GM12892 (cell line): ENCODE measurements around the gene STK11.

ENCODE experiments used
- POLR2A ChIP-seq: IDR thresholded peaks from 2 replicates; pipeline ENCODE4 v1.6.1; 2011; ENCODE audit warnings: low read depth, low read length, control low read depth
- POLR2AphosphoS5 ChIP-seq: IDR thresholded peaks from 2 replicates; pipeline ENCODE4 v1.6.1; 2011; ENCODE audit warnings: low read depth, low read length, control low read depth

- TF ChIP-seq POLR2A (no peak), POLR2AphosphoS5 (no peak)
Measured at GRCh38 chr19:1232652-1233072, 27.1 kb downstream of the STK11 start.
